ENCODE data around the gene NR2F1.

NR2F1 gene

DNA sequence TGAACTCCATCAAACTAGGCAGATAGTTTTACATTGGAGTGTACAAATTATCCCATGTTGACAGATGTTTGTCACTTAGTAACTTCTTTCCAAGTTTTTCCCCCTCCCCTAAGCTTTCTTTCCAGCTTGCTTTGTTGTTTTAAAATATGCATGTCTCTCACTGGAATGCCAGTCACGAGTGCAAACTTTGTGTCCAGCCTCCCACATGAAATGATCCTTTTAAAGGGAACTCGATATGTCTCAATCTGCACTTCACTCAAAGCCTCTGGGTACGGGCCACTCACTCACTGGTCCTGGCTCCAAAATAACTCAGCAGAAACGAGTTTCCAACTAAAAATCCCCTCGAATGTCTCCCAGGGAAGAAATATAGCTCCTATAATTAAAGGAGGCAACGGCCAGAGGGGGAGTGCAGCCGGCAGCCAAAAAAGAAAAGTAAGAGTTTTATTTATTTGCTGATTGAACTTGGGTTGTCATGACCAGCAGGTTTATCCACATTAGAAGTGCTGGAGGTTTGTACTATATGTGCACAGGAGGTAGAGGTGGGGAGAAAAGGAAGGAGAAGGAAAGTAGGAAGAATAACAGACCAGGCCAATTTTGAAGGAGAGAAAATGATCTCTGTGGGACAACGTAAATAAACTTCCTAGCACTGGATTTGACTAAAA lies 17.5 kb downstream of the NR2F1 start:
- no peak for DNase-seq (ENCODE audit: low spot score)
- TF ChIP-seq, protein P1, sequence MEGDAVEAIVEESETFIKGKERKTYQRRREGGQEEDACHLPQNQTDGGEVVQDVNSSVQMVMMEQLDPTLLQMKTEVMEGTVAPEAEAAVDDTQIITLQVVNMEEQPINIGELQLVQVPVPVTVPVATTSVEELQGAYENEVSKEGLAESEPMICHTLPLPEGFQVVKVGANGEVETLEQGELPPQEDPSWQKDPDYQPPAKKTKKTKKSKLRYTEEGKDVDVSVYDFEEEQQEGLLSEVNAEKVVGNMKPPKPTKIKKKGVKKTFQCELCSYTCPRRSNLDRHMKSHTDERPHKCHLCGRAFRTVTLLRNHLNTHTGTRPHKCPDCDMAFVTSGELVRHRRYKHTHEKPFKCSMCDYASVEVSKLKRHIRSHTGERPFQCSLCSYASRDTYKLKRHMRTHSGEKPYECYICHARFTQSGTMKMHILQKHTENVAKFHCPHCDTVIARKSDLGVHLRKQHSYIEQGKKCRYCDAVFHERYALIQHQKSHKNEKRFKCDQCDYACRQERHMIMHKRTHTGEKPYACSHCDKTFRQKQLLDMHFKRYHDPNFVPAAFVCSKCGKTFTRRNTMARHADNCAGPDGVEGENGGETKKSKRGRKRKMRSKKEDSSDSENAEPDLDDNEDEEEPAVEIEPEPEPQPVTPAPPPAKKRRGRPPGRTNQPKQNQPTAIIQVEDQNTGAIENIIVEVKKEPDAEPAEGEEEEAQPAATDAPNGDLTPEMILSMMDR (IDR thresholded peaks at IDR 0.05; ENCODE audit: extremely low read depth, missing control alignments): no peak

GRCh38 chr5:93601071-93601801 lies 18.2 kb downstream of the NR2F1 start:
- TF ChIP-seq, protein P1 (IDR thresholded peaks at IDR 0.05; ENCODE audit: extremely low read depth, missing control alignments): no peak
- DNase-seq (ENCODE audit: low spot score): no peak

DNA sequence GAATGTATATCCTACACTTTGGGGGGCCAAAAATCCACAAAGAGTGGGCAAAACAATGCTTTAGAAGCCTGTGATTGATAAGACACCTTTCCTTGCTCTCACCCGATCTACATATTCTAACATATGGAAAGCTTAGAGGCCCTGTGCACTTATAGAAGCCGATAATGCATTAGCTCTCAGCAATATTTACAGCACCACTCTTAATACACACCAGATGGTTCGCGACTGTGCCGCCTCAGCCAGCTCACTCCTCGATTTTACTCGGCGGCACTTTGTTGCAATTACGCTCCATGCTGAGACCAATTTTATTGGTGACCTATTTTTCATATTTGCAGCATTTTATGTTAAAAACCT lies 18.8 kb downstream of the NR2F1 start:
- no peak for DNase-seq (ENCODE audit: low spot score)
- TF ChIP-seq, protein P1 (IDR thresholded peaks at IDR 0.05; ENCODE audit: extremely low read depth, missing control alignments): no peak

DNA sequence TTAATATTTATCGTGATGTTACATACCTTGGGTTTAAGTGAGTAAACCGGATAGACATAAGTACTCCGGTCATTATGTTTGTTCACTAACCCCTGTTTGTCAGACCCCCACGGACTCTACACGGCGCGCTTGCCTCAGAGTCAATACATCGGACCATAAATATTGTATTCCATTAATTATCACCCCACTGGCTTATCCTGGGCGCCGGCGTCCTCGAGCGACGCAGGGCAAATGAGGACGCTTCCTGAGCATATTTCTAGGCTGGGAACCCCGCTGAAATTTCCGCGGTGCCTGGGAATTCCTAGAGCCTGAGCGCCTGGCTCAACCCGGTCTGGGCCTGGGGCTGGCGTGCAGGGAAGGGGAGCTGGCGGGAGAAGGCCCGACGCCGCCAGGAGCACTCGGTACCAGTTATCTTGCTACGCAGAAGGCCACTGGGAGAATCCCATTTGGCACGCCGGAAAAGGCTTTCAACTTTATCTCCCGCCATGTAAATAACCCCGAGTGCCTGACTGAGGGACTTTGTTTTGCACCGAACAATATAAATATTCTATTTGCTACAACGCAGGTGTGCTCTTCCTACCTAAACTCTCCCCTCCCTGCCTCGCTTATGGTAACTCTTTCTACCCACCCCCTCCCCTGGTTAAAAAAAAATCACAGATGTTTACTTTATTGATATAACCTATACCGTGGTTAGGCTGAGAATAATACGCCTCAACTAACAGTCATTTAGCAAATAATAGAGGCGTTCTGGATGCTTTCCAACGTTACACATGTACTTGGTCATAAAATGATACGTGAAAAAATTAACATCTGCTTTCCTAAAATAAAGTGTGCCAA lies 19.4 kb downstream of the NR2F1 start:
- no peak for DNase-seq (ENCODE audit: low spot score)
- TF ChIP-seq, protein P1 (IDR thresholded peaks at IDR 0.05; ENCODE audit: extremely low read depth, missing control alignments): no peak

DNA sequence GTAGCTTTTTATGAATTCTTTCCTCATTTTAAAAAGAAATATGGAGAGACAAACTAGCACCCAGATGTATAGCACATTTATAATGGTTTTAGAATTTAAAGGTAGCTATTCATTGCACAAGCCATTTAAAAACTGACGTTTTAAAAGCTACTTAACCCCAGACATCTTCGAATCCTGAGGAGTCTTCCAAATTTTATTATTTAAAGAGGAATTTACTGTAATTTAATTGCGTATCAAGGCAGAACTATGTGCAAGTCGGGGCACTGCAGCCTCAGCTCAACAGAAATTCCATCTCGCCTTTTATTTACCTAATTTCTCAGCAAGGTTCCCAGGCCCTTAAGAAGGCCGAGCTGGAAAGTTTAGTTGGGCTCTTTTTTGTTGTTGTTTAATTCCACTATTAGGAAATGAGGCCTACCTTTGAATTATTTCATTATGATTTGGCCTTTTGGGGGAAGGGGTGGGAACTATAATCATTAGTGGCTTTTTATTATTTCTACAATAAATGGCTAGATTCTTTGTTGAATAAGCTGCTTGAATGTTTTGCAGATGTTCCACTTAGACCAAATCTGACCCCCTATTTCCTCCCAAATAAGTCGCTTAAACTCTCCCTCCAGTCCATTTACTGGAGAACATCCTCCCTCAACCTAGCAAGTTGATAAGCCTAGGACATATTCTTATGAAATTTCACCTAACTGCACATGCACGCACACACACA lies 20.2 kb downstream of the NR2F1 start:
- DNase-seq (ENCODE audit: low spot score): no peak
- TF ChIP-seq, protein P1 (IDR thresholded peaks at IDR 0.05; ENCODE audit: extremely low read depth, missing control alignments): no peak

- TF ChIP-seq, protein P1 (IDR thresholded peaks at IDR 0.05; ENCODE audit: extremely low read depth, missing control alignments): no peak
- no peak for DNase-seq (ENCODE audit: low spot score)
Measured at GRCh38 chr5:93603793-93604643, 21.0 kb downstream of the NR2F1 start.

All from GM20000 (cell line).